GM10248 (cell line): ENCODE data around the gene MEF2D.

Experiments used
- CTCF ChIA-PET: fragments of 300-600 bp; sonication (Branson Sonifier 250); formaldehyde crosslinking; extraction: SDS; loops from one replicate; lab custom pipeline; 2021; ENCODE audit warnings: antibody characterized with exemption; lab: Yijun Ruan, JAX
- POLR2A ChIA-PET: fragments of 350-650 bp; sonication (Branson Sonifier 250); formaldehyde crosslinking; extraction: SDS; loops from one replicate; lab custom pipeline; 2020; ENCODE audit warnings: antibody characterized with exemption; lab: Yijun Ruan, JAX
- DNase-seq: peaks from one replicate; pipeline ENCODE4 v3.0.0; 2012; ENCODE audit errors: extremely low spot score
- TF ChIP-seq, protein P1 (sequence below): IDR thresholded peaks from 2 replicates; pipeline ENCODE4 v1.5.1; 2012; ENCODE audit warnings: mild to moderate bottlenecking, low read depth; ENCODE audit errors: extremely low read depth, missing control alignments, control extremely low read depth

MEF2D gene

DNA sequence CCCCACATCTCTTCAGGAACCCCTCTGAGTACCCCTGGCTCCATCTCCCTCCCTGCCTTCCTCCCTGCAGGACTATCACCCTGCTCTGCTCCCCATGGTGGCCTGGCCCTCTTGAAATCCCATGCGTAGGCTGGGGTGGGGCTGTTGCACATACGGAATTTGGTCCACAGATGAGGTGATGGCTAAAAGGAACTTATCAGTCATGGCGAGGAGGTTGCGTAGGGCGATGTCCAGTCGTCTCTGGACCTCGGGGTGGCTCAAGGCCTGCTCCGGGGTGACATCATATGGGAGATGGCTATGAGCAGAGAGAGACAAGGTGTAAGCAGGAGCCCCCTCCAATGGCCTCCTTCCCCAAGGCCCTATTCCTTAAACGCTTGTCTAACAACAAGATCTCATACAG, 36.5 kb upstream of the MEF2D start:
- DNase-seq: no peak
- ChIA-PET POLR2A (interaction anchor here (0.5 kb wide), 1 partner anchor 39 kb away, joined by 5 read pairs; no protein-coding TSS in a partner anchor), CTCF (interaction anchor here (0.9 to 1.5 kb wide), 3 partner anchors 29 to 153 kb away, joined by 3 to 6 read pairs (median 4); no protein-coding TSS in a partner anchor)
- TF ChIP-seq, protein P1, sequence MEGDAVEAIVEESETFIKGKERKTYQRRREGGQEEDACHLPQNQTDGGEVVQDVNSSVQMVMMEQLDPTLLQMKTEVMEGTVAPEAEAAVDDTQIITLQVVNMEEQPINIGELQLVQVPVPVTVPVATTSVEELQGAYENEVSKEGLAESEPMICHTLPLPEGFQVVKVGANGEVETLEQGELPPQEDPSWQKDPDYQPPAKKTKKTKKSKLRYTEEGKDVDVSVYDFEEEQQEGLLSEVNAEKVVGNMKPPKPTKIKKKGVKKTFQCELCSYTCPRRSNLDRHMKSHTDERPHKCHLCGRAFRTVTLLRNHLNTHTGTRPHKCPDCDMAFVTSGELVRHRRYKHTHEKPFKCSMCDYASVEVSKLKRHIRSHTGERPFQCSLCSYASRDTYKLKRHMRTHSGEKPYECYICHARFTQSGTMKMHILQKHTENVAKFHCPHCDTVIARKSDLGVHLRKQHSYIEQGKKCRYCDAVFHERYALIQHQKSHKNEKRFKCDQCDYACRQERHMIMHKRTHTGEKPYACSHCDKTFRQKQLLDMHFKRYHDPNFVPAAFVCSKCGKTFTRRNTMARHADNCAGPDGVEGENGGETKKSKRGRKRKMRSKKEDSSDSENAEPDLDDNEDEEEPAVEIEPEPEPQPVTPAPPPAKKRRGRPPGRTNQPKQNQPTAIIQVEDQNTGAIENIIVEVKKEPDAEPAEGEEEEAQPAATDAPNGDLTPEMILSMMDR: no peak

DNA sequence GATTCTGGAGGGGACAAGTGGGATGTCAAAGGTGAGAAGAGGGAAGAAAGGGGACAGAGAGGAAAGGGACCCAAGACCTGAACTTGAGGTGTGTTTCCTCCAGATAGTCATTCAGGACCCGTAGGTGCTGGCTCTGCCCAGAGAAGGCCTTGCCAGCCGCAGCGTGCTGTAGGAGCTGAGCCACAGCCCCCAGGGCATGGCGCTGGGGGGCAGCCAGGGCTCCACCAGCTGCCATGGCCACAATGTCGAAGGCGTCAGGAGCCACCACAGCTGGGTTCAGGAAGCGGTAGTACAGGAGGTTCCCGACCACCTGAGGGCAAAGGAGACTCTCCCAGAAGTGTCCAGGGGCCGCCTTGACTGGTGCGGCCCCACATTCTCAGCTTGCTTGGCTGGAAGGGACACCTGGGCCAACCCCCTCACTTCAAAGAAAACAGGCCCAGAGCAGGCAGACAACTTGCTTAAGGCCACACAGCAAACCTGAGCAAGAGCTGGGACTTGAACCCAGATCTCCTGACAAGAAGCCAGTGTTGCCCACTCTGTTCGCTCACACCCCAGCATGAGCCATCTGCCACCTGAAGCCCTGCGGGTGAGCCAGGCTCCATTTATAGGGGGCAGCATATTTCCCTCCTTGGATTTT, 34.0 kb upstream of the MEF2D start:
- ChIA-PET POLR2A (no interaction called here), CTCF (interaction anchor here (1.0 to 1.5 kb wide), 2 partner anchors 10 to 16 kb away, joined by 3 to 9 read pairs; no protein-coding TSS in a partner anchor)
- TF ChIP-seq, protein P1: no peak
- DNase-seq: no peak

DNA sequence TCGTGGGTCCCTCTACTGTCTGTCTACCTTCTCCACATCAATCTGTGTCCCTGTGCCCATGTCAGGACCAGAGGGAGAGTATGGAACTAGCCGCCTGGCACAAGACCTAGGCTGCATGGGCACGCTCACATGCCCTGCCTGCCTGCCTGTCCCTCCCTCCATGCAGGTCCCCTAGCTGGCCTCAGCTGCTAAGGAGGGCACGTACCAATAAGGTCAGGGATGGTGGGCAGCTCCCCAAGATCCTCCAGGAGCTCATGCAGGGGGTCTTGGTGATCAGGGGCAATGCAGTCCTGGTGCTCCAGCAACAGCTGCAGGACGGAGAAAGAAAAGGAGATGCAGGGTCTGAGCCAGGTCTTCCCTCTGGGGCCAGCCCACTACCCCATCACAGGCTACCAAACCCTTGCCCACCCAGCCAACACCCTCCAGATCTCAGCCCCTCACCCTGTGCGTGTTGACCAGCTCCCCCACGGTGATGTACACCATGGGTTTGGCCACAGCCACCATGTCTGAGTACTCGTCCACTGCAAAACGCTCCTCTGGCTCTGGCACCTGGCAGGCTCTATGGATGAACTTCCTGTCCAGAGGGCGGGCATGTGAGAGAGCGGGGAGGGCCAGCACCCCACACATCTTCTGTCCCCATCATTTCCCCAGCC, 33.1 kb upstream of the MEF2D start:
- no peak for DNase-seq
- CTCF ChIA-PET: interaction anchor here (3.1 kb wide), 1 partner anchor 12 kb away, joined by 10 read pairs; no protein-coding TSS in a partner anchor
- POLR2A ChIA-PET: no interaction called here
- TF ChIP-seq, protein P1: no peak

DNA sequence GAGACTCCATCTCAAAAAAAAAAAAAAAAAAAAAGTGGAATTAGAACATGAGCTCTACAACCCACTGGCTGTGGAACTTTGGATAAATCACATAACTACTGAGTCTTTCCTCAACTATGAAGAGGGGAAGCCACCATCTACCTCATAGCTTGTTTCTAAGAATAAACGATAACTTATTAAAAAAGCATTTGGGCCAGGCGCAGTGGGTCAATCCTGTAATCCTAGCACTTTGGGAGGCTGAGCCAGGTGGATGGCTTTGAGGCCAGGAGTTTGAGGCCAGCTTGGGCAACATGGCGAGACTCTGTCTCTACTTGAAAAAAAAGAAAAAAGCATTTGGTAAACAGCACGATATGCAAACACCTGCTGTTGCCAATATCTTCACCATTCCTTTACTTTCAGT, 31.8 kb upstream of the MEF2D start:
- TF ChIP-seq, protein P1: no peak
- ChIA-PET POLR2A (no interaction called here), CTCF (interaction anchor here (0.8 to 3.1 kb wide), 7 partner anchors 8 to 127 kb away, joined by 3 to 10 read pairs (median 4); partner anchors contain the start of gene MEF2D)
- DNase-seq: no peak

DNA sequence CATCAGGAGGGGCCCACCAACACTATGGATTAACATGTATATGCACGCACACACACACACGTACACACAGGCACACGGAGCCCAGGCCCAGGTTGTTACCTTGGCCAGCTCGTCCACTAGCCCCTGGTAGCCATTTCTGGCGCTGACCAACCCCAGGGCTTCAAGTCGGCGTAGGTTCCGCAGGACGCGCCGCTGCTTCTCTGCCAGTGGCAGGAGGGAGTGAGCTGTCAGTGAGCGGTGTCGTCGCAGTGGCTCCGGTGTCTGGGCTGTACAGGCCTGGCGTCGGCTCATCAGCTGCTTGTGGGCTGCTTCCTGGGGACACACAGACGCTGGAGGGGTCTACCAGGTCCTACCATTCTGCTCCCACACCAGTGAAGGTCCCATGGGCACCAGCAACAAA, 29.4 kb upstream of the MEF2D start:
- CTCF ChIA-PET: interaction anchor here (2.5 kb wide), 1 partner anchor 29 kb away, joined by 6 read pairs; the partner anchor contains the start of gene MEF2D
- POLR2A ChIA-PET: no interaction called here
- TF ChIP-seq, protein P1: no peak
- no peak for DNase-seq

DNA sequence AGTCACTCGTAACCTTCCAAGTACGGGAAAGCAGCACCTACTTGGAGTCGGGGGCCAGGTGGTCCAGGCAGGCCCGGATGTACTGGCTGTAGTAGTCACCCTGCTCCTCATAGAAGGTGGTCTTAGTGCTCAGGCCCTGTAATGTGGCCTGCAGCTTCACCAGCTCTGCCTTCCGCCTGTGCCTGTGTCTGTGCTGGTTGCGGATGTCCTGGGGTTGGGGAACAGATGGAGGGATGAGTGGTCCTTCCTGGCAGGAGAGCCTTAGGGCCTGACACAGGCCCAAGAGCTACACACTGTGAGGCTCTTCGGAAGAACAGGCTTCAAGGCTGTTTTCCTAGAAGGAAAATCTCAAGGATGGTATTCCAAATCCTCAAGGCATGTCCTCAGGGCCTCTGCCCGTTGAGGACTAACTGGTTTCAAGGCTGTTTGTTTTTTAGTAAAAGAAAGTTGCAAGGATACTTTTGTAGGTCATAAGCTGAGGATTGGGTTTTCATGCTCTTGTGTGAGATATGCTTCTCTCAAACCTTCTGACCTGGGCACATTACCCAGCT, 28.4 kb upstream of the MEF2D start:
- POLR2A ChIA-PET: no interaction called here
- TF ChIP-seq, protein P1: no peak
- no peak for DNase-seq
- CTCF ChIA-PET: interaction anchor here (1.6 to 2.2 kb wide), 2 partner anchors 12 to 16 kb away, joined by 3 to 7 read pairs; no protein-coding TSS in a partner anchor
